Measurements from ENCODE around the gene PGAM1. TPM values are rescaled to one million over a fixed set of nuclear protein-coding genes. Genes with fewer than 3 reads are reported as not detected.
"Not testable (repeated sequence)": the region's sequence is repeated elsewhere in the genome, so short reads cannot be mapped to it uniquely, and the experiment has no call there.

Gene PGAM1
- total RNA-seq = 324 TPM

DNA sequence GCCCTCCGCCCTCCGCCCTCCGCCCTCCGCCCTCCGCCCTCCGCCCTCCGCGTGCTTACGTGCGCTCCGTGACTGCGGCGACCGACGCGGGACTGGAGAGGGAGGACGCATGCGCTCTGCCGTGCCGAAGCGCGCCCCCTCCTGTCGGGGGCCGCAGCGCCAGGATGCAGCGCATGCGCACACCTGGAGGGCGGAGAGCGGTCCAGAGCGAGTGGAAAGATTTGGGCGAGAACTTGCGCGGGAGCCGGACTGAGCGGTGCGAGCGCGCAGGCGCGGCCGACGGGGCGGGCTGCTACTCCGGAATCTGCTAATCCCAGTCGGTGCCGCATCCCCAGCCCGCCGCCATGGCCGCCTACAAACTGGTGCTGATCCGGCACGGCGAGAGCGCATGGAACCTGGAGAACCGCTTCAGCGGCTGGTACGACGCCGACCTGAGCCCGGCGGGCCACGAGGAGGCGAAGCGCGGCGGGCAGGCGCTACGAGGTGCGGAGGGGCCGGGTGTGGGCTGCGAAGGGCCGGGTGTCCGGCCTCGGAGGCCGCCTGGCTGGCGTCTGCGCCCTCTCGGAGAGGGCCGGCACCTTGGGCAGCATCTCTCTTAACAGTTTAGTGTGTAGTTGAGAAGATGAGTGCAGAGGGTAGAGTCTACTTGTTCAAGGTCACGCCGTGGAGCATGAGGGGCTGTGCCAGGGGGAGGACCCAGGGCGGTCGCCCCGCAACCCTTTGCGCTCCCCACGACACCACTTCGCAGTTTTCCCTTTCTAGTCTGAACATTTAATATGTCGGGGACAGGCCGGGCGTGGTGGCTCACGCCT, at the start of gene PGAM1:
Gene PGAM1 (plus strand): TSS at position 228 of the 812 bp plus-strand sequence. CDS start 117 bp downstream, at position 345.
- peak; percentile 92 for ATAC-seq

DNA sequence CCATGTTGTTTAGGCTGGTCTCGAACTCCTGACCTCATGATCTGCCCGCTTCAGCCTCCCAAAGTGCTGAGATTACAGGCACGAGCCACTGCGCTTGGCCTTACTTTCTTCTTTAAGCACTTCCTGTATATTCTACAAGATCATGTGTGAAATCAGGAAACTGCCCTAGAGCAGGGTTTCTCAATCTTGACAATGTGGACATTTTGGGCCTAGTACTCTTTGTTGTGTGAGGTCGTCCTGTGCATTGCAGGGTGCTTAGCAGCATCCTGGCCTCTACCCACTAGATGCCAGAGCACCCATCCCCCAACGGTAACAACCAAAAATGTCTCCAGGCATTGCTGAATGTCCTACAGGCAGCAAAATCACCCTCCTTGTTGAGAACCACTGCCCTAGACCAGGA, 49.6 kb upstream of the PGAM1 start:
- no peak for ATAC-seq

DNA sequence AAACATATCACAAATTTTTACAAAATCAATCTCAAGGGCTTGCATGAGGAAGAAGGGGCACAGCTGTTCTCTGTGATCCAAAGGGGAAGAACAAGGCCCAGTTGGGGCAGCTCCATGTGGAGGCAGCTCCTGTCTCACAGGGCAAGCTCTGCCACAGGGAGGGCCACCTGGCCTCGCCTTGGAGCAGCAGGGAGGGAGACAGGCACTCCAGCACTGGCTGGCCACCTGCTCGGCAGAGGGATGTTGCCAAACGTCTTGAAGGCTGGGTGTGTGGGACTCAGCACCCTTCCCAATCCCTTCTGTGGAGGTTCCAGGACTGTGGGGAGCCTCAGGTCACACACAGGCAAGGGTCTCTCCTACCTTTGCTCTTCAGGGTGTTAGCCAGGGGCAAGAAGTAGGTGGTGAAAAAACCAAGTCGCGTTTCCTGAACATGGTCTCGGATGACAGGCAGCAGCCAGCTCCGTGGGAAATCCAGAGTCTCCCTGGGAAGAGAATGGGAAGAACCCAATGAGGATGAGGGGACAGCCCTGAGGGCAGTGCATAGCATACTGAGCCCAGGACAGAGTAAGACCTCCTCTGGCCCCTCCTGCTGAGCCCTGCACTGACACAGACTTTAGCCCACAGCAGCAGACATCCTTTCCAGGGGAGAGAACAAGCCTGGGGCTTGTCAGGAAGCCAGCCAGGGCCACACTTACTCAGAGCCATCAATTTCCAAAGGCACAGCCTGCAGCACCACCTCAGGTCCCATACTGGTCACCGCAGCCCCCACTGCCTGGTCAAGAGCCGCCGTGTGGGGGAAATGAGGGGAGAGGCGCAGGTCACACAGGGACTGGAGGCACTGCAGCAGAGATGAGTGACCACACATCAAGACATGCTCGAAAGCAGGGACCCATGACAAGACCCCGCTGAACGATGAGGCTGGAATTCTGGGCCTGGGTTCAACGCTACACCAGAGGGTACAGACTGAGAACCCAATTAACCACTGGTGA, 46.8 kb upstream of the PGAM1 start:
- no peak for ATAC-seq

DNA sequence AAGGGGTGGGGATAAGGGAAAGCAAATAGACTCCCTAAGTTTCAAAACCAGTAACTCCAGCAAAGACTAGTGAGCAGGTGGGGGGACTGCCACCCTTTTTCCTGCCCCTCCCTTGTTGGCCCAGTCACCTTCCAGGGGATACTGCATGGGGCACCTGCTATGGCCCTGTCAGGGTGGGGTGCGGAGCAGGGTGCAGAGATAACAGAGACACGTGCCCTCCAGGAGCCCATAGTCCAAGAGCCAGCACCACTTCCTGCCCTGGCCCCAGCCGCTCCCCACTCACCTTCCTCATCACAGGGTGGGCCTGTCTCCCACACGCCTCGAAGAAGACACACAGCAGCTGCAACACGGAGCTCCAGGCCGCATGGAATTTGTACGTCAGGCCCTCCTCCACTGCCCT, 45.5 kb upstream of the PGAM1 start:
- no peak for ATAC-seq

DNA sequence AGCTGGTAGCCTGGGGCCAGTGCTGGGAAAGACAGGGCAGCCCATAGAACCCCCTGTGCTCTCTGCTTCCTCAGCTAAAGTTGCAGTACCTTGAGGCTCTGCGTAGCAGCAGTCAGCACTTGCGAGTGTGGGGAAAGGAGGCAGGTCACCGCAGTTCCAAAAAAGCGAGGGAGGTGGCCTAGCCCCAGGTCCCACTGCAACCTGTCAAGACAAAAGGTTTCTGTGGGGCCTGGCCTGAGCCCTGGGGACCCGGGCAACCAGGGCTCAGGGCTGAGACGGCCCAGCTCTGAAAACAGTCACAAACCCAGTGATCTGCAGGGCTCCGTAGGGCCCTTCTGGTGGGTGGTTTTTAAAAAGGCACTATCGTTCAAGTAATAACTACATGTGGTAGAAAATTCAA, 44.4 kb upstream of the PGAM1 start:
- ATAC-seq = no peak

DNA sequence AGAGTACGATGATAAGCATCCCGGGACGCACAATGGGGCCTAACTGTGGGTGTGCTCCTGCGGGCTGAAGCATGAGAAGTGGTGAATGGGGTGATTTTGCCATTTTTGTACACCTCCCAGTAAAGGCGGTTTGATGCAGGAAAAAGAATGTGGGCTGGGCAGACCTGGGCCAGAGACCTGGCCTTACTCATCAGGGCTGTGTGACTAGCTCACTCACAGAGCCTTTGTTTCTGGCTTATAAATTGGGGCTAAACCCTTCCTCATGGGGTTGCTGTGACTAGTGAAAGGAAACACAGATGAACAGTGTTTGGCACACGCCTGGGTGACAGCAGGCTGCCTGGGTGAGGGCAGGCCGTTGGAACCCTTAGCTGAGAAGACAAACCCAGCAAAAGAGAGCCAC, 42.8 kb upstream of the PGAM1 start:
- peak; percentile 94 for ATAC-seq

DNA sequence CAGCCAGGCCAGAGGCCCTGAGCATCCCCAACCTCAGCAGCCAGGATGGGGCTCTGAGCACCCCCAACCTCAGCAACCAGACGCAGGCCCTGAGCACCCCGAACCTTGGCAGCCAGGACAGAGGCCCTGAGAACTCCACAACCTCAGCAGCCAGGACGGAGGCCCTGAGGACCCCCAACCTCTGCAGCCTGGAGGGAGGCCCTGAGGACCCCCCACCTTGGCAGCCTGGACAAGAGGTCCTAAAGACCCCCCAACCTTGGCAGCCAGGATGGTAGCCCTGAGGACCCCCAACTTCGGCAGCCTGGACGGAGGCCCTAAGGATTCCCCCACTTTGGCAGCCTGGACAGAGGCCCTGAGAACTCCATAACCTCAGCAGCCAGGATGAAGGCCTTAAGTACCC, 41.8 kb upstream of the PGAM1 start:
- ATAC-seq = no peak

DNA sequence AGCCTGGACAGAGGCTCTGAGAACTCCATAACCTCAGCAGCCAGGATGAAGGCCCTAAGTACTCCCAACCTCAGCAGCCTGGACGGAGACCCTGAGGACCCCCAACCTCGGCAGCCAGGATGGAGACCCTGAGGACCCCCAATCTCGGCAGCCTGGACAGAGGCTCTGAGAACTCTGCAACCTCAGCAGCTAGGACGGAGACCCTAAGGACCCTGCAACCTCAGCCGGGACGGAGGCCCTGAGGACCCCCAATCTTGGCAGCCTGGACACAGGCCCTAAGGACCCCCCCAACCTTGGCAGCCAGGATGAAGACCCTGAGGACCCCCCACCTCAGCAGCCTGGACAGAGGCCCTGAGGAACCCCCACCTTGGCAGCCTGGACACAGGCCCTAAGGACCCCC, 41.4 kb upstream of the PGAM1 start:
- ATAC-seq = no peak

DNA sequence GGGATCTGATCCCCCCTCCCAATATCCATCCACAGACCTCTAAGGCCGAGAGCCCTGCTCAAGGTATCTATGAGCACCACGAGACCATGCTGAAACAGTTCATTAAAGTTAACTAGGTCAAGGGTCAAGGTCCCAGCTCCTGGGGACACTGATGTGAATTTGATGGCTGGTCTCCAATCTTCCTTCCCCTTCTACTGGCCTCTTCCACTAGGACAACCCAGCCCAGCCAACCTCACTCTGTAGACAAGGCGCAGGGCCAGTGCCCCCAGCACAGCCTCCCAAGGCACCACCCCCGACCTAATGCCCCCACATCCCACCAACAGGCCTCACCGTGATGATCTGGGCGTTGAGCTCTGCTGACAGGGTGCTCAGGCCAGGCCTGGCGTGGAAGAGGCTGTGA, 40.4 kb upstream of the PGAM1 start:
- no peak for ATAC-seq

DNA sequence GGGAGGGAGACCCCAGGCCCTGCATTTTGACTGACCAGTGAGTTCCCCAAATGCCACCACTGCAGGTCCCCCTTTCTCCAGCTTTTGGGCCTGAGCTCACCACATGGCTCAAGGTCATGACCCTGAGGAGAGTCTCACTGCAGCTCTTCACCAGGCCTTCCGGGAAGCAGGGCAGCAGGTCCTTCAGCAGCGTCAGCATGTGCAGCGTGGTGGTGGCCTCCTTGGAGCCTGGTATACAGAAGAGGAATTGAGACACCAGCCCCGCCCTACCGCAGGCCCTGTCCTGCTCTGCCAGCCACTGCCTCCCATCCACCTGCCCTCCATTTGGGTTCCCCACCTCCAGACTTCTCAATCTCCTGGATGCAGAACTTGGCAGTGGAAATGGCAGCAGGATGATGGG, 37.8 kb upstream of the PGAM1 start:
- no peak for ATAC-seq

DNA sequence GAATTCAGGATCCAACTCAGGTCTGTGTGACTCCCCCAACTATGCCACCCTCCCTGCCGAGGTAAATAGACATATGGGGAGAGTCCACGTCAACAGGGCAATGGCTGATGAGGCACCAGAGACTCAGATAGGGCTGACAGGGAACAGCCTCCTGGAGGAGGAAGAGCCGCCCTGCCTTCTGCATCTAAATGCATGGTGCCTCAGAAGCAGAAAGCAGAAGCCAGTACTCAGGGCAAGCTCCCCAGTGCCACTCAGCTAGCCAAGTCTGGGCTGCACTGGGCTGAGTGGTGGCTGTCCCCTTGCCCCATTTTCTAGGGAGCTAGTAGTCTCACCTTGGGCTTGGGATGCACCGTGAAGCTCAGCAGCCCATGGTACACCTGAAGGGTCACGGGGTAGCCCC, 35.9 kb upstream of the PGAM1 start:
- ATAC-seq = peak; percentile 34

DNA sequence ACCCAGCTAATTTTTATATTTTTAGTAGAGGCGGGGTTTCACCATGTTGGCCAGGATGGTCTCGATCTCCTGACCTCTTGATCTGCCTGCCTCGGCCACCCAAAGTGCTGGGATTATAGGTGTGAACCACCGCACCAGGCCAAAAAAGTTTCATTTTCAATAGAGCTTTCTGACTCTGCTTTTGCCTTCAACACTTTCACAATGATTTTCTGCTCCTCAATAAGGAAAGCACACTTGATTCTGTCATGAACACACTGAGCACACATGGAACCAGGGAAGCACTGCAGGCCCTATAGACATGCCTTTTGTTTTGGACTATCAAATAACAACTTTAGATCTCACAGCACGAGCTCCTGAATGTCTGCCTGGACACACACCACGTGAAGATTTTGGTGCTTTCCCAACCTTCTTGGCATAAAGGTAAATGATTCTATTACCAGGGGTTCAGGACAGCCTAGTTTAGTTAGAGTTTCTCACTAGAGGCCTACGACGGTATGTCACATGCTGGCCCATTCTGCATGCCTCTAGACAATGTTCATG, 32.9 kb upstream of the PGAM1 start:
- ATAC-seq = no peak

DNA sequence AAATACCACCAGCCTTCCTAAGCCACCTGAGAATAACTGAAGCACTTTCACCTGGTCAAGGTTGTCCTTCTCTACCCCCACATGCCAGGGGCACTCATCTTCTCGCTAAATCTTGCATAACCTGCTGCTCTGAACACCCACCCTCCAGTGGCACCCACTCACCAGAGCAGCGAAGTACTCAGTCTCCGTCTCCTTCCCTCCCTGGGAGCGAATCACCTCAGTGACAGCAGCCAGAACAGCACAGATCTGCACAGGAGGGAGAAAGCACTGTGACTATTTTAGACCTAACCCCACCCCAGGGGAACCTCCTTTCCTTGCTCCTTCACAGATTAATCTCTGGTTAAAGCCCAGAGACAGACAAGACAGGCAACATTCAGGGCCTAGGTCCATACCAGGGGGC, 29.9 kb upstream of the PGAM1 start:
- no peak for ATAC-seq

DNA sequence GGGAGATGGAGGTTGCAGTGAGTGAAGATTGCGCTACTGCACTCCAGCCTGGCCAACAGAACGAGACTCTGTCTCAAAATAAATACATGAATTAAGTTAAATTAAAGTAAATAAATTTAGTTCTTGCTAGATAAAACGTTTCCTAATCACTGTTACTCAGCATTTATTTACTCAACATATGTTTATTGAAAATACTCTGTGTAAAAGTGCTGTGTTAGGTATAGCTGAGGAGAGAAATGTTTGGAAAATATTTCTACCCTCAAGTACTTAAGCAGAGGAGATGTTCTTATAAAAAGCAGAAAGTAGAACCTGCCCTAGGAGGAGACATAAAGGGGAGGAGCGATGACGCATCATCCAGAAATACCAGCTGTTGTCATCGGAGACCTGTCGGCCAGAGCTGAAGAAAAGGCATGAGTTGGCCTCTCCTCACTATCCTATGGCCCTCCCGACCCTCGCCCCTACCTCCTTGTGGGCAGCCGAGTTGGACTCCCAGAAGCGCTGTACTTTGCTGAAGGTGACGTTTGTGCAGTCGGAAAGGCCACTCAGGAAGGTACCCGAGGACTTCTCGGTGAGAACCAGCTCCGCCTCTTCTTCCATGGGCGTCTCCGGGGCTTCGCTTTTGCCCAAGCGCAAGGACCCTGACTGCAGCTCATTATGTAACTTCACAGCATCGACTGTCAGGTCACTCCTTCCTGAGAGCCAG, 26.0 kb upstream of the PGAM1 start:
- peak; percentile 75 for ATAC-seq

DNA sequence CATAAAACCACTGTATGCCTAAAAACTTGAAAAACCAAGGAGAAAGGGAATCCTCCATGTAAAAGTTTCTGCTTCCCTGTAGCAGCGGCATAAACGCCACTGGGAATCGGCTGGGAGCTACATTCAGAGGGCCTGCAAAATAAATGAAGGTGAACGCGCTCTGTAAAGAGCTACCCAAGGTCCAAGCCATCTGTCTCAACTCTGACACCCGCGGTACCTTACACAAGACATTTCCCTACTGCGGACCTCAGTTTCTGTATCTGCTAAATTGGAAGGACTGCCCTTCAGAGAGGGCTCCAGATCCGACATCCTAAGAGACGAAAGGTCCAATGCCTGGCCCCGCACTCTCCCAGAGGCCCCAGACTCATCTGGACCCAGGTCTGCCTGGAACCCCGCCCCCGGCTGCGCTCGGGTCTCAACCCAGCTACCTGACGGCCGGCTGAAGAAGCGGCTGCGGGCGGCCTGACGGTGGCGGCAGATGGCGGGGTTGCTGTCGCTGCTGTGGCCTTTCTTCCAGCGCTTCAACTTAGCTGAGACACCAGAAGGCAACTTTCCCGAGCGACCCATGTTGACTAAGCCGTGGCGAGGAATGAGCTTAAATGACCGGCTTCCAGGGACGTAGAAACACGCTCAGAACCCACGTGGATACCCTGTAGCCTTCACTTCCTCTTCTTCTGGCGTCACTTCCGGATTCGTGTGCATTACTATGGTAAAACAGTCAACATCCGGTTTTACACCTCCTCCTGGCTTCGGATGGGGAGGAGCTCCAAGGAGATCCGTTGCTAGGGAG, 25.1 kb upstream of the PGAM1 start, which contains the start of gene RRP12:
Gene RRP12 (minus strand): TSS at position 676 of the 790 bp plus-strand sequence. CDS start 109 bp downstream, at position 567.
- peak; percentile 95 for ATAC-seq

DNA sequence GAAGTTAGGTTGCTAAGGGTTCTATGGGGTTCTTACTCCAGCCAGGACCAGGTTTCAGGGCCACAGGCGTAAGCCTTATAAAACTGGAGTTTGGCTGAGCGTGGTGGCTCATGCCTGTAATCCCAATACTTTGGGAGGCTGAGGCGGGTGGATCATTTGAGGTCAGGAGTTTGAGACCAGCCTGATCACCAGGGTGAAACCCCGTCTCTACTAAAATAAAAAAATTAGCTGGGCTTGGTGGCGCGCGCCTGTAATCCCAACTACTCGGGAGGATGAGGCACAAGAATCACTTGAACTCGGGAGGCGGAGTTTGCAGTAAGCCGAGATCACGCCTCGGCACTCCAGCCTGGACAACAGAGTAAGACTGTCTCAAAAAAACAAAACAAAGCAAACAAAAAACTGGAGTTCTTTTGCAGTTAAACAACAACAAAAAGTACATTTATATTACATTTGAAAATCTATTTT, 24.5 kb upstream of the PGAM1 start:
- ATAC-seq = no peak

DNA sequence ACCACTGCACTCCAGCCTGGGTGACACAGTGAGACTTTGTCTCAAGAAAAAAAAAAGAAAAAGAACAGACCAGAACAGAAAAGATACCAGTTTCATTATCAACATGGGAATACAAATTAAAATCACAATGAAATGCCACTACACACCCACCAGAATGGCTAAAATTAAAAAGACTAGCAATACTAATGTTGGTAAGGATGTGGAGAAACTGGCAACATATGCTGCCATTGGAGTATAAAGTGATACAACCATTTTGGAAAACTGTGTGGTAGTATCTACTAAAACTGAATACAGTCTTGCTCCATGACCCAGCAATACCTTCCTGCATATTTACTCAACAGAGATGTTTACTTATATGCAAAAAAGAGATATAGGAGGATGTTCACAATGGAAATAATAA, 21.9 kb upstream of the PGAM1 start:
- ATAC-seq = no peak

DNA sequence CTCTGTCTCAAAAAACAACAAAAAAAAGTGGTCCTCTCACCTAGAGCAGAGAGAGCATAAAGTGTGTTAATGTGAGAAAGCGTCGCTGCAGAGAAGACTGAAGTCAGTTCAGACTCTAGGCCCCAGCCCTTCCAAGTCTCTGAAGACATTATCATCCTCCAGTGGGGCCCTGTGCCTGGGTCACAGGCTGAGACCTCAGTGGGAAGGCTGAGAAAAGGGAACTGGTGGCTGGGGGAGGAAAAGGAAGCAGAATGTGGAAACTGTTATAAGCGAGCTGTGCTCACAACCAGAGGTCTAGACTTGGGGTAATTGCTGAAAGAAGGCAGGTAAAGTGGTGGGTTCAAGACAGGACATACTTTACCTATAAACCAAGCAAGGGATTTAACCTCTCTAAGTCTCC, 19.9 kb upstream of the PGAM1 start:
- ATAC-seq = no peak

DNA sequence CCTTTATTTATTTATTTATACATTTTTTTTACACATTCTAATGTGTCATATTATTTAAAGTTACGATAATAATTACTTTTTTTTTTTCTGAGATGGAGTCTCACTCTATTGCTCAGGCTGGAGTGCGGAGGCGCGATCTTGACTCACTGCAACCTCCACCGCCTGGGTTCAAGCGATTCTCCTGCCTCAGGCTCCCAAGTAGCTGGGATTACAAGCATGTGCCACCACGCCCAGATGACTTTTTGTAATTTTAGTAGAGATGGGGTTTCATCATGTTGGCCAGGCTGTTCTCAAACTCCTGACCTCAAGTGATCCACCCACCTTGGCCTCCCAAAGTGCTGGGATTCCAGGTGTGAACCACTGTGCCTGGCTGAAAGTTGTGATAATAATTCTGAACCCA, 19.5 kb upstream of the PGAM1 start:
- not testable (repeated sequence) for ATAC-seq

DNA sequence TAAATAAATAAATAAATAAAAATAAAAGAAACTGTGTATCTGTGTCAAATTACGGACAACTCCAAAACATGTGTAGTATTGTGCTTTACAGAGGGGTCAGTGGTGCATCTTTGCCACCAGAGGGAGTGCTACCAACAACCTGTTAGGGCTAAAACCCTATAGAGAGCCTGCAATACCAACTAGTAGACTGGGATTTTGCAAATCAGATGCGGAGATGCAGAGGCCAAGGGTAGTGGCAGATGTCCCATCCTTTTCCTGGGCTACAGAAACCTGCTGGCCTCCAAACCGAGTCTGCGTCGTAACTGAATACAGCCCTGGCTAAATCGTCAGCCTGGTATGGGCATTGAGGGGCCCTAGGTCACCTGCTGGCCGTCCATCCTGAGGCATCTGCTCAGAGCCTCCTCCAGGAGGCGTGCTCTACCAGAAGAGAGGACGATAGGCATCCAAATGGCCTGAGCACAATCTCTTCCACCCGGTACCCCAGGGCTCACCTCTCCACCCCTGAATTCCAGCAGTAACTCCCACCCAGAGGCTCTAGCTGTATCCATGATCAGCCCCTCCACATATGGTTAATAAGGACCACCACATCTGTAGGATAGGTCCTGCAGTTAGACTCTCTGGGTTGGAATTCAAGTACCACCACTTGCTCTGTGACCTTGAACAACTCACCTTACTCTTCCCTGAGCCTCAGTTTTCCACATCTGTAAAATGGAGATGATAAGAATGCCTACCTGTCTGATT, 18.6 kb upstream of the PGAM1 start:
- ATAC-seq = peak; percentile 84

DNA sequence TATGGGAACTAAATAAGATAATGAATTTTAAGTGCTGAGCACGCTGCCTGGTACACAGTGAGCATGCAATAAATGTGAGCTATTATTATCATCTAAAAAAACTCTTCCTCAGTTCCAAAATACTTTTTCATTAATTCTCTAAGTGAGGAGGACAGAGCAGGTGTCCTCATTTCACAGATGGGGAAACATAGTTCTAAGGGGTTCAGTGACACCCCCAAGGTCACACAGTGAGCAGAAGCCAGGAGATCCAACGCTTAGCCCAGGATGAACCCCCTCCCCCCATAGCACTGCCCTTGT, 18.1 kb upstream of the PGAM1 start:
- no peak for ATAC-seq

All from esophagus mucosa (tissue), 1 donor.